KMS-11 (cell line): Measurements from ENCODE around the gene CD99.

Experiments
- H2AFZ ChIP-seq: fragments of 200-600 bp; sonication (generic); 2 replicates; pipeline ENCODE4 v1.6.1; 2016; ENCODE audit warnings: antibody characterized with exemption, mixed run types, low read depth
- H3K27ac ChIP-seq: fragments of 200-600 bp; sonication (generic); 2 replicates; pipeline ENCODE4 v1.6.1; 2016; ENCODE audit warnings: mild to moderate bottlenecking, mixed run types
- H3K27me3 ChIP-seq: fragments of 200-600 bp; sonication (generic); 2 replicates; pipeline ENCODE4 v1.6.1; 2017; ENCODE audit warnings: mild to moderate bottlenecking, low read depth, mixed run types, moderate library complexity; ENCODE audit not compliant: insufficient read depth
- H3K36me3 ChIP-seq: fragments of 200-600 bp; sonication (generic); 2 replicates; pipeline ENCODE4 v1.6.1; 2017; ENCODE audit warnings: mild to moderate bottlenecking, mixed run types; ENCODE audit not compliant: insufficient read depth
- H3K4me1 ChIP-seq: fragments of 200-600 bp; sonication (generic); 2 replicates; pipeline ENCODE4 v1.6.1; 2016; ENCODE audit warnings: mild to moderate bottlenecking, low read depth, mixed run types; ENCODE audit not compliant: poor library complexity, severe bottlenecking
- H3K4me2 ChIP-seq: fragments of 200-600 bp; sonication (generic); 2 replicates; pipeline ENCODE4 v1.7.0; 2016; ENCODE audit warnings: mild to moderate bottlenecking, mixed run types
- H3K4me3 ChIP-seq: fragments of 200-600 bp; sonication (generic); IDR thresholded peaks from 2 replicates; pipeline ENCODE4 v1.6.1; 2017; ENCODE audit warnings: low read depth, low read length, mixed read lengths; ENCODE audit not compliant: insufficient read depth
- H3K79me2 ChIP-seq: fragments of 200-600 bp; sonication (generic); 2 replicates; pipeline ENCODE4 v1.6.1; 2016; ENCODE audit warnings: low read depth, mixed run types; ENCODE audit not compliant: insufficient read depth
- H3K9ac ChIP-seq: fragments of 200-600 bp; sonication (generic); 2 replicates; pipeline ENCODE4 v1.6.1; 2016; ENCODE audit warnings: mild to moderate bottlenecking, mixed run types
- H4K20me1 ChIP-seq: fragments of 200-600 bp; sonication (generic); 2 replicates; pipeline ENCODE4 v1.6.1; 2016; ENCODE audit warnings: mild to moderate bottlenecking, mixed run types; ENCODE audit not compliant: insufficient read depth
- CTCF ChIP-seq: fragments of 200-600 bp; sonication (generic); conservative IDR thresholded peaks from 2 replicates; pipeline ENCODE4 v1.6.1; 2017; ENCODE audit warnings: low read depth, mild to moderate bottlenecking, antibody characterized with exemption, low read length, moderate library complexity, mixed read lengths

Gene CD99

GRCh38 chrX:2662586-2662985, 28.5 kb upstream of the CD99 start:
- H3K27me3 ChIP-seq: no peaks in the 10 kb centered on the region
- no peaks in the 10 kb centered on the region for H4K20me1 ChIP-seq
- H3K4me1 ChIP-seq: no peaks in the 10 kb centered on the region
- no peaks in the 10 kb centered on the region for H3K79me2 ChIP-seq
- H3K36me3 ChIP-seq: no peaks in the 10 kb centered on the region
- no peak for TF ChIP-seq CTCF
- H3K4me2 ChIP-seq: no peak overlapping the region
- H3K27ac ChIP-seq: no peak overlapping the region
- H2AFZ ChIP-seq: no peak overlapping the region
- no peak overlapping the region for H3K9ac ChIP-seq
- H3K4me3 ChIP-seq: no peak overlapping the region

GRCh38 chrX:2664502-2664901, 26.6 kb upstream of the CD99 start:
- H3K4me1 ChIP-seq: no peaks in the 10 kb centered on the region
- no peak overlapping the region for H3K4me3 ChIP-seq
- H3K79me2 ChIP-seq: no peaks in the 10 kb centered on the region
- no peak overlapping the region for H2AFZ ChIP-seq
- no peak overlapping the region for H3K27ac ChIP-seq
- H3K36me3 ChIP-seq: no peaks in the 10 kb centered on the region
- H3K9ac ChIP-seq: no peak overlapping the region
- H4K20me1 ChIP-seq: no peaks in the 10 kb centered on the region
- no peak overlapping the region for H3K4me2 ChIP-seq
- H3K27me3 ChIP-seq: no peaks in the 10 kb centered on the region
- TF ChIP-seq CTCF: no peak

GRCh38 chrX:2665387-2666304, 25.4 kb upstream of the CD99 start:
- Histone ChIP-seq H3K36me3 (no peaks in the 10 kb centered on the region), H3K4me2 (no peak overlapping the region), H3K4me3 (no peak overlapping the region), H4K20me1 (no peaks in the 10 kb centered on the region), H3K27me3 (no peaks in the 10 kb centered on the region), H3K4me1 (no peaks in the 10 kb centered on the region), H2AFZ (no peak overlapping the region), H3K27ac (no peak overlapping the region), H3K9ac (no peak overlapping the region), H3K79me2 (no peaks in the 10 kb centered on the region)
- no peak for TF ChIP-seq CTCF

GRCh38 chrX:2666491-2666890, 24.6 kb upstream of the CD99 start:
- Histone ChIP-seq H3K36me3 (no peaks in the 10 kb centered on the region), H2AFZ (no peak overlapping the region), H3K79me2 (no peaks in the 10 kb centered on the region), H3K4me2 (no peak overlapping the region), H3K4me3 (no peak overlapping the region), H3K9ac (no peak overlapping the region), H3K4me1 (no peaks in the 10 kb centered on the region), H3K27ac (no peak overlapping the region), H3K27me3 (no peaks in the 10 kb centered on the region), H4K20me1 (no peaks in the 10 kb centered on the region)
- no peak for TF ChIP-seq CTCF
